Anterior cingulate cortex (tissue), 58 donors: ENCODE measurements around the gene FCER1G.

Source experiments
- DNase-seq, 58 donors: peaks; one replicate each; lab custom pipeline; 2025; lab: John Stamatoyannopoulos, UW

Gene FCER1G

GRCh38 chr1:161215076-161215475 lies at the start of gene FCER1G:
TSS of gene FCER1G (plus strand) at chr1:161215295. CDS start at chr1:161215322, 27 bp downstream.
- DNase-seq = peak in 12 of 58 donors; percentile 9 to 28 (median 16)

- peak; percentile 85 to 99 (median 97) for DNase-seq
Observed at GRCh38 chr1:161165742-161166668, 49.1 kb upstream of the FCER1G start, which contains the start of gene PPOX. TSS of gene PPOX (plus strand) at chr1:161166426. CDS start at chr1:161166848, 422 bp downstream.

- peak in 2 of 58 donors; percentile 36 to 55 for DNase-seq
Observed at GRCh38 chr1:161166669-161167548, 48.2 kb upstream of the FCER1G start.

- DNase-seq = no peak
Observed at GRCh38 chr1:161168906-161169305, 46.2 kb upstream of the FCER1G start.

GRCh38 chr1:161171191-161171590 lies 43.9 kb upstream of the FCER1G start:
- DNase-seq = no peak

GRCh38 chr1:161171696-161172095 lies 43.4 kb upstream of the FCER1G start:
- DNase-seq = no peak

- DNase-seq = no peak
Observed at GRCh38 chr1:161172349-161172748, 42.7 kb upstream of the FCER1G start.

- DNase-seq = no peak
Observed at GRCh38 chr1:161172776-161173376, 42.2 kb upstream of the FCER1G start.

GRCh38 chr1:161173711-161174110 lies 41.4 kb upstream of the FCER1G start:
- DNase-seq = no peak

- DNase-seq = no peak
Observed at GRCh38 chr1:161174911-161175310, 40.2 kb upstream of the FCER1G start.

- DNase-seq = no peak
Observed at GRCh38 chr1:161175771-161176453, 39.2 kb upstream of the FCER1G start.

- DNase-seq = peak in 1 of 58 donors; percentile 44
Observed at GRCh38 chr1:161176468-161177111, 38.5 kb upstream of the FCER1G start.

- DNase-seq = peak in 57 of 58 donors; percentile 65 to 93 (median 84)
Observed at GRCh38 chr1:161177112-161177935, 37.8 kb upstream of the FCER1G start, which contains the start of gene B4GALT3. TSS of gene B4GALT3 (minus strand) at chr1:161177507. CDS start at chr1:161176060, 1,447 bp downstream.

GRCh38 chr1:161177936-161178244 lies 37.2 kb upstream of the FCER1G start:
- no peak for DNase-seq

GRCh38 chr1:161179698-161180097 lies 35.4 kb upstream of the FCER1G start:
- DNase-seq = no peak

- DNase-seq = no peak
Observed at GRCh38 chr1:161180639-161181038, 34.5 kb upstream of the FCER1G start.

- no peak for DNase-seq
Observed at GRCh38 chr1:161182214-161182613, 32.9 kb upstream of the FCER1G start.

GRCh38 chr1:161185282-161185682 lies 29.8 kb upstream of the FCER1G start:
- peak in 53 of 58 donors; percentile 5 to 83 (median 57) for DNase-seq
